CD4-positive, alpha-beta T cell (primary cell): ENCODE results near the gene FST. TPM values are rescaled to one million over a fixed set of nuclear protein-coding genes. Genes with fewer than 3 reads are reported as not detected.

ENCODE experiments used
- ATAC-seq: fragments of 200-7000 bp; cut with Tn5 transposase; one replicate; pipeline ENCODE4 v1.10.0; 2022; ENCODE audit warnings: mild to moderate bottlenecking; ENCODE audit not compliant: poor library complexity
- CTCF ChIA-PET: fragments of 350-600 bp; sonication (Branson Sonifier 250); formaldehyde crosslinking; loops from one replicate; lab custom pipeline; 2021; ENCODE audit warnings: antibody characterized with exemption, inconsistent platforms; lab: Charles Lee
- POLR2A ChIA-PET: fragments of 350-600 bp; sonication (Branson Sonifier 250); formaldehyde crosslinking; loops from one replicate; lab custom pipeline; 2021; ENCODE audit warnings: antibody characterized with exemption, inconsistent platforms; lab: Charles Lee
- DNase-seq, 14 experiments: peaks; one replicate each; pipeline ENCODE4 v3.0.0-alpha.2; 2013 to 2020; ENCODE audit warnings: mixed read lengths in 2 of 14
- H3K27ac ChIP-seq, 2 donors: one replicate each; pipeline versions ENCODE4 v1.5.1 to v1.7.0; 2013; ENCODE audit warnings: low read length in 2 of 2, low read depth in 1 of 2, mild to moderate bottlenecking in 1 of 2
- H3K27me3 ChIP-seq, 2 experiments: 1 replicate in 1 of 2; 2 replicates in 1 of 2; pipeline versions ENCODE4 v1.6.1 to v1.7.0; 2013; ENCODE audit warnings: low read length in 2 of 2, control low read depth in 1 of 2, mild to moderate bottlenecking in 1 of 2, moderate library complexity in 1 of 2; ENCODE audit not compliant: insufficient read depth in 2 of 2, control insufficient read depth in 1 of 2
- H3K36me3 ChIP-seq: one replicate; pipeline ENCODE4 v1.6.1; 2013; ENCODE audit warnings: low read length, control low read depth; ENCODE audit not compliant: insufficient read depth
- H3K4me1 ChIP-seq: one replicate; pipeline ENCODE4 v1.6.1; 2013; ENCODE audit warnings: low read length, control low read depth; ENCODE audit not compliant: insufficient read depth
- H3K4me3 ChIP-seq: one replicate; pipeline ENCODE4 v1.5.1; 2013; ENCODE audit warnings: mild to moderate bottlenecking, low read length, moderate library complexity
- H3K9me3 ChIP-seq, 2 experiments: 1 replicate in 1 of 2; 2 replicates in 1 of 2; pipeline versions ENCODE4 v1.6.1 to v1.7.0; 2013; ENCODE audit warnings: low read length in 2 of 2, mild to moderate bottlenecking in 2 of 2, control low read depth in 1 of 2, moderate library complexity in 1 of 2; ENCODE audit not compliant: control insufficient read depth in 1 of 2, insufficient read depth in 1 of 2
- H3K27ac Mint-ChIP-seq: one replicate; pipeline ENCODE4 v1.8.0; 2020; ENCODE audit warnings: mixed read lengths
- H3K27me3 Mint-ChIP-seq: one replicate; pipeline ENCODE4 v1.8.0; 2021; ENCODE audit warnings: mixed read lengths
- H3K36me3 Mint-ChIP-seq: one replicate; pipeline ENCODE4 v1.8.0; 2021; ENCODE audit warnings: low read depth, mixed read lengths
- H3K4me1 Mint-ChIP-seq: one replicate; pipeline ENCODE4 v1.8.0; 2021; ENCODE audit warnings: low read depth, mixed read lengths
- H3K4me3 Mint-ChIP-seq: one replicate; pipeline ENCODE4 v1.8.0; 2020; ENCODE audit warnings: mild to moderate bottlenecking, mixed read lengths
- H3K9me3 Mint-ChIP-seq: one replicate; pipeline ENCODE4 v1.8.0; 2020; ENCODE audit warnings: mixed read lengths
- intact Hi-C, 2 experiments: fragments of 100-400 bp; cut with DNase I in 1 of 2; cut with micrococcal nuclease in 1 of 2; formaldehyde crosslinking; loops; one replicate each; pipeline versions ENCODE4 v1.15.1 to v1.9.0; 2023 to 2025; cut with DNase I, micrococcal nuclease
- polyA plus RNA-seq, 2 donors: library from polyadenylated mRNA; unstranded; fragments of 120-200 nt; gene quantifications; one replicate each; pipeline ENCODE4 v1.2.1, GENCODE V29; 2013
- total RNA-seq, 174 experiments: library from RNA in 2 of 174; stranded (reverse) in 2 of 174; gene quantifications; one replicate each; pipeline ENCODE4 v1.2.3 and lab custom pipeline; 2021 to 2026
- TF ChIP-seq, protein P1 (sequence below): fragments of 200-600 bp; IDR thresholded peaks from one replicate; pipeline ENCODE4 v1.8.0; 2022; ENCODE audit warnings: antibody characterized with exemption, mild to moderate bottlenecking

FST gene
- total RNA-seq, result under 1 TPM; 0.67 to 0.99 TPM
- polyA plus RNA-seq (2013, experiment 1 of 2), result 0.11 TPM
- polyA plus RNA-seq (2013, experiment 2 of 2), result 0.78 TPM
- total RNA-seq (lab: John Stamatoyannopoulos, UW), result 0 to 65.7 (median 1.2) reads per million in 172 experiments

- Mint-ChIP-seq H3K4me3 (peak within 1 kb of the TSS; percentile 93), H3K27ac (peak within 1 kb of the TSS; percentile 53), H3K9me3 (no peaks in the 10 kb centered on the region), H3K27me3 (peaks cover 73% of the 10 kb centered on the region), H3K36me3 (peaks cover 10% of the 10 kb centered on the region), H3K4me1 (peaks cover 46% of the 10 kb centered on the region)
- H3K27ac ChIP-seq, result no peak within 1 kb of the TSS
- H3K9me3 ChIP-seq, result peaks cover 0 to 4% of the 10 kb centered on the region in 2 experiments
- no peaks in the 10 kb centered on the region for H3K36me3 ChIP-seq
- intact Hi-C loops, result loop anchor here (5.0 to 10.0 kb wide), 2 partner anchors 752 to 834 kb away; partner anchors contain the start of gene ARL15 (in 1 of the 2)
- CTCF ChIA-PET, result interaction anchor here (0.7 to 1.3 kb wide), 2 partner anchors 9 to 1189 kb away, joined by 3 read pairs; no protein-coding TSS in a partner anchor
- peaks cover 40% of the 10 kb centered on the region for H3K4me1 ChIP-seq
- H3K4me3 ChIP-seq, result peak within 1 kb of the TSS; percentile 58
- peak in 3 of 14 experiments; percentile 3 to 22 (median 19) for DNase-seq
- TF ChIP-seq, protein P1, sequence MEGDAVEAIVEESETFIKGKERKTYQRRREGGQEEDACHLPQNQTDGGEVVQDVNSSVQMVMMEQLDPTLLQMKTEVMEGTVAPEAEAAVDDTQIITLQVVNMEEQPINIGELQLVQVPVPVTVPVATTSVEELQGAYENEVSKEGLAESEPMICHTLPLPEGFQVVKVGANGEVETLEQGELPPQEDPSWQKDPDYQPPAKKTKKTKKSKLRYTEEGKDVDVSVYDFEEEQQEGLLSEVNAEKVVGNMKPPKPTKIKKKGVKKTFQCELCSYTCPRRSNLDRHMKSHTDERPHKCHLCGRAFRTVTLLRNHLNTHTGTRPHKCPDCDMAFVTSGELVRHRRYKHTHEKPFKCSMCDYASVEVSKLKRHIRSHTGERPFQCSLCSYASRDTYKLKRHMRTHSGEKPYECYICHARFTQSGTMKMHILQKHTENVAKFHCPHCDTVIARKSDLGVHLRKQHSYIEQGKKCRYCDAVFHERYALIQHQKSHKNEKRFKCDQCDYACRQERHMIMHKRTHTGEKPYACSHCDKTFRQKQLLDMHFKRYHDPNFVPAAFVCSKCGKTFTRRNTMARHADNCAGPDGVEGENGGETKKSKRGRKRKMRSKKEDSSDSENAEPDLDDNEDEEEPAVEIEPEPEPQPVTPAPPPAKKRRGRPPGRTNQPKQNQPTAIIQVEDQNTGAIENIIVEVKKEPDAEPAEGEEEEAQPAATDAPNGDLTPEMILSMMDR, result no peak
- ATAC-seq, result no peak
- H3K27me3 ChIP-seq, result peaks cover 36 to 43% of the 10 kb centered on the region in 2 experiments
- POLR2A ChIA-PET, result interaction anchor here (0.8 kb wide), 1 partner anchor 939 kb away, joined by 3 read pairs; no protein-coding TSS in a partner anchor
These were observed at the start of gene FST for GRCh38 chr5:53480416-53481158. FST (plus strand) TSS chr5:53480629; CDS start chr5:53480792, 163 bp downstream.

DNA sequence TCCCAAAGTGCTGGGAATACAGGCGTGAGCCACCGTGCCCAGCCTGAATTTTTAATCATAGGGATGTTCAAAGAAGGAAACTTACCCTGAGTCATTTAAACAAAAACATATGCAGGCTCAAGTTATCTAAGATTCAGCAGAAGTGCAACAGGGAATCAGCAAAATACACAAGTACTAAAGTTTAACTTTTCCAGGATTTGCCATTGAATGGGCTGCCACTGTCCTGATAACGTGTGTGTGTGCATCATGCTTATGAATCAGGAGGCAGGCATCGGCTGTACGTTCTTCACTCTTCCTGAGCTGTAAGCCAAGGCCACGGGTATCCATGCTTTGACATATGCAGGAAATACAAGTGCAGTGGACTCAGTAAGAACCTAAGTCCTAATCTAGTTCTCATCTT lies 48.8 kb upstream of the FST start:
- no peaks in the 10 kb centered on the region for H3K36me3 Mint-ChIP-seq
- TF ChIP-seq, protein P1, result no peak
- ChIA-PET CTCF (no interaction called here), POLR2A (no interaction called here)
- H3K4me1 ChIP-seq, result no peaks in the 10 kb centered on the region
- DNase-seq, result no peak
- H3K4me3 ChIP-seq, result no peak overlapping the region
- H3K4me1 Mint-ChIP-seq, result no peaks in the 10 kb centered on the region
- H3K4me3 Mint-ChIP-seq, result no peak overlapping the region
- no peak overlapping the region for H3K27ac ChIP-seq
- no peaks in the 10 kb centered on the region for H3K9me3 Mint-ChIP-seq
- ATAC-seq, result no peak
- H3K27me3 Mint-ChIP-seq, result peaks cover 15% of the 10 kb centered on the region
- H3K27ac Mint-ChIP-seq, result no peak overlapping the region
- no peaks in the 10 kb centered on the region for H3K9me3 ChIP-seq
- no peaks in the 10 kb centered on the region for H3K36me3 ChIP-seq
- H3K27me3 ChIP-seq, result peaks cover 0 to 4% of the 10 kb centered on the region in 2 experiments
- intact Hi-C loops, result no loop called here

DNA sequence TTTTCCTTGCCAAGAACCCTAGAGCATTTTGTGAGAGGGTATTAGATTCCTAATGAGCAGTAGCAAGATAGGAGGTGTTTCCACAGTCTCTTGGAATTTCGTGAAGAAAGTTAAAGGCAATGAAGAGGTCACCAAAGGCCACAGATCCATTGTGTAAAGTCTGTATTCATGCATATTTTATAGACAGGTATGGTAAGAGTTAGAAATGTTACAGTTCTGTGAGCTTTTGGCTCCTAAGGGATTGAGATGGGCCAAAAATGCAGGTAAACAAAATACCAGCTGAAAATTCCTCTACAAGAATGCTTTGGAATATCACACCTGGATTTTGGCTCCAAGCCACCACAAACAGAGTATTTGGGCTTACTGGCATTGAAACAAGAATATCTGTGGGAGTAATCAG lies 47.4 kb upstream of the FST start:
- no peak overlapping the region for H3K4me3 Mint-ChIP-seq
- Histone ChIP-seq H3K36me3 (no peaks in the 10 kb centered on the region), H3K27me3 (peaks cover 0 to 4% of the 10 kb centered on the region in 2 experiments), H3K4me1 (no peaks in the 10 kb centered on the region), H3K9me3 (no peaks in the 10 kb centered on the region), H3K4me3 (no peak overlapping the region), H3K27ac (no peak overlapping the region)
- ChIA-PET POLR2A (no interaction called here), CTCF (no interaction called here)
- ATAC-seq (no peak), DNase-seq (no peak)
- no peaks in the 10 kb centered on the region for H3K36me3 Mint-ChIP-seq
- H3K27me3 Mint-ChIP-seq, result peaks cover 15% of the 10 kb centered on the region
- TF ChIP-seq, protein P1, result no peak
- no peaks in the 10 kb centered on the region for H3K4me1 Mint-ChIP-seq
- no peaks in the 10 kb centered on the region for H3K9me3 Mint-ChIP-seq
- intact Hi-C loops, result no loop called here
- no peak overlapping the region for H3K27ac Mint-ChIP-seq
